Peyer's patch (tissue), 4 donors: Measurements from ENCODE around the gene ABR. TPM values are rescaled to one million over a fixed set of nuclear protein-coding genes. Genes with fewer than 3 reads are reported as not detected.
A peak's percentile ranks its signal among the peaks of the same experiment; 100 is the strongest.
"Not testable (repeated sequence)": the region's sequence is repeated elsewhere in the genome, so short reads cannot be mapped to it uniquely, and the experiment has no call there.

ENCODE experiments used
- DNase-seq, 3 donors: peaks; one replicate each; pipeline ENCODE4 v3.0.0-alpha.2; 2017 to 2019
- H3K27ac ChIP-seq, 4 donors: fragments of 200-600 bp; sonication (generic); one replicate each; pipeline ENCODE4 v1.5.1; 2016 to 2019
- H3K27me3 ChIP-seq, 2 donors: fragments of 200-600 bp; sonication (generic); one replicate each; pipeline ENCODE4 v1.5.1; 2019
- H3K36me3 ChIP-seq, 3 donors: fragments of 200-600 bp; sonication (generic); one replicate each; pipeline ENCODE4 v1.5.1; 2016 to 2019
- H3K4me1 ChIP-seq, 4 donors: fragments of 200-600 bp; sonication (generic); one replicate each; pipeline ENCODE4 v1.5.1; 2016 to 2019
- H3K4me3 ChIP-seq, 4 donors: fragments of 200-600 bp; sonication (generic); 1 replicate in 3 of 4; 2 replicates in 1 of 4; pipeline ENCODE4 v1.5.1; 2016 to 2019; ENCODE audit warnings: mild to moderate bottlenecking in 1 of 4
- H3K9me3 ChIP-seq, 4 donors: fragments of 200-600 bp; sonication (generic); one replicate each; pipeline ENCODE4 v1.5.1; 2016 to 2019; ENCODE audit warnings: mild to moderate bottlenecking in 1 of 4
- POLR2A ChIP-seq, 2 donors: fragments of 450-650 bp; IDR thresholded peaks; one replicate each; pipeline ENCODE4 v1.5.1; 2017; ENCODE audit warnings: antibody characterized with exemption in 2 of 2, mild to moderate bottlenecking in 2 of 2, moderate library complexity in 2 of 2
- total RNA-seq, 4 donors: library from RNA; depleted of rRNA; stranded (reverse); fragments of >200 nt; gene quantifications; one replicate each; pipeline ENCODE4 v1.1.0, GENCODE V29; 2016
- TF ChIP-seq, protein P1 (sequence below), 6 experiments: fragments of 450-650 bp in 4 of 6; fragments of 200-600 bp in 2 of 6; sonication (generic) in 1 of 6; IDR thresholded peaks; one replicate each; pipeline ENCODE4 v1.5.1; 2017 to 2019; ENCODE audit warnings: antibody characterized with exemption in 6 of 6, mild to moderate bottlenecking in 3 of 6, moderate library complexity in 1 of 6

Gene ABR
- total RNA-seq, 4 donors from 2014 or later: 220 to 753 (median 440) TPM

DNA sequence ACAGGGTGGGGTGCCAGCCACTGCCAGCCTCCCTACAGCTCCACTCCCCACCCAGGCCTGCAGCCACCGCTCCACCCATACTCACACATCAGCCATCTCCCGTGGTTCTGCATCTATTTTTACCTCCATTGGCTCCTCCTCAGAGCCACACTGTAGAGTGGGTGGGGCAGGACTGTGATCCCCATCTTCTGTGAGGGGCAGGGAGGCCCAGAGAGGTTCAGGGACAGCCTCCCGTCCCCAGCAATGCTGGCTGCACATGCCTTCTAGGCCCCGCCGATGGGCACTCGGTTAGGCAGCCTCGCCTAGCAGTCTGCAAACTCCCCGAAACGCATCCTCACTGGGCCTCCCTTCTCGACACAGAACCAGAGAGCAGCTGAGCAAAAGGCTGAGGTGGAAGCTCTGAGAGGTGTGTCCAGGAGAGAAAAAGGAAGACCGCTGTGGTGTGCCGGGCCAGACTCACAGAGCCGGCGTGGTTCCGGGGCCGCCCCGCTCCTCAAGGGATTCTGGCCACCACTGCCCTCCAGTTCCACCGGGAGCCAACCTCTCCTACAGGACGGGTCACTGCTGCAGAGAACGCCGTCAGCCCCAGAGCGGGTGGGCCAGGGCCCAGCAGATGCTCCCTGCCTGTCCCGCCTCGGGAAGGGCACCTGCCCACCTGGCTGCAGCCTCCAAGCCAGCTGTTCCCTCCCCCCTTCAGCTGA is 71.9 kb downstream of the ABR start:
- TF ChIP-seq POLR2A (IDR thresholded peaks at IDR 0.05): peak in 1 of 2 donors; percentile 47
- TF ChIP-seq, protein P1, sequence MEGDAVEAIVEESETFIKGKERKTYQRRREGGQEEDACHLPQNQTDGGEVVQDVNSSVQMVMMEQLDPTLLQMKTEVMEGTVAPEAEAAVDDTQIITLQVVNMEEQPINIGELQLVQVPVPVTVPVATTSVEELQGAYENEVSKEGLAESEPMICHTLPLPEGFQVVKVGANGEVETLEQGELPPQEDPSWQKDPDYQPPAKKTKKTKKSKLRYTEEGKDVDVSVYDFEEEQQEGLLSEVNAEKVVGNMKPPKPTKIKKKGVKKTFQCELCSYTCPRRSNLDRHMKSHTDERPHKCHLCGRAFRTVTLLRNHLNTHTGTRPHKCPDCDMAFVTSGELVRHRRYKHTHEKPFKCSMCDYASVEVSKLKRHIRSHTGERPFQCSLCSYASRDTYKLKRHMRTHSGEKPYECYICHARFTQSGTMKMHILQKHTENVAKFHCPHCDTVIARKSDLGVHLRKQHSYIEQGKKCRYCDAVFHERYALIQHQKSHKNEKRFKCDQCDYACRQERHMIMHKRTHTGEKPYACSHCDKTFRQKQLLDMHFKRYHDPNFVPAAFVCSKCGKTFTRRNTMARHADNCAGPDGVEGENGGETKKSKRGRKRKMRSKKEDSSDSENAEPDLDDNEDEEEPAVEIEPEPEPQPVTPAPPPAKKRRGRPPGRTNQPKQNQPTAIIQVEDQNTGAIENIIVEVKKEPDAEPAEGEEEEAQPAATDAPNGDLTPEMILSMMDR (IDR thresholded peaks at IDR 0.05): no peak
- peaks cover 9 to 65% (median 13%) of the 10 kb centered on the region in 4 donors for H3K4me1 ChIP-seq

DNA sequence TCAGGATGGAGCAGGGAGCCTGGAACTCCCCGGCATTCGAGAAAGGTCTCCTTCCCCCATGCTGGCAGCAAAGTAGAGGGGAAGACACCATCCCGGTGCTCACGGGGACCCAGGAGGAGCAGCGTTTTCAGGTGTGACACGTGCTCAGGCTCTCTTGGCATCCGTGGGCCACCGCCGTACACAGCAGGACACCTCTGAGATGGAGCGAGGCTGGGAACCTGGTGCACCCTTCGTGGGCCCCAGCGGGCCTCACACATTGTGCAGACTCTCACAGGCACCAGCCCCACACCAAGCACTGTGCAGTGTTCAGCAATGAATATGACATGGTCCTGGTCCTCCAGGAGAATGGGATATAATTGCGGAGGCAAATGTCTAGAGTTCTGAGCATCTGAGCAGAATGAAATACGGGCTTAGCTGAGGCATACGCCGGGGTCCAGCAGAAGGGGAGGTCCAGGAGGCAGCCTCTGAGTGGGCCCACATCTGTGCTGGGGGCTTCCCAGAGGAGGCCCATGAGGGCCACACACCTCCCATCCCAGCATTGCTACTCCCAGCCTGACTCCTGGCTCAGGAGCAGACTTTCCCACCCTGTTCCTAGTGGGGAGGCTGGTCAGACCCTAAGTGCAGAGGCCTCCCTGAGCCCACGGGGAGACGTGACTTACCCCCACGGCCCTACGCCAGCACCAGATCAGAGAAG is 72.6 kb downstream of the ABR start:
- TF ChIP-seq POLR2A (IDR thresholded peaks at IDR 0.05): no peak
- TF ChIP-seq, protein P1 (IDR thresholded peaks at IDR 0.05): no peak
- Histone ChIP-seq H3K4me3 (peak overlapping the region in 2 of 4 donors; percentile 80 to 94), H3K4me1 (peaks cover 9 to 62% (median 13%) of the 10 kb centered on the region in 4 donors), H3K27ac (peak overlapping the region; percentile 38 to 97 (median 91)), H3K9me3 (no peaks in the 10 kb centered on the region), H3K36me3 (peaks cover 0 to 11% (median 0%) of the 10 kb centered on the region in 3 donors), H3K27me3 (no peaks in the 10 kb centered on the region)
- DNase-seq: no peak

More for the DNA sequence above, 71.9 kb downstream of the ABR start:
- Histone ChIP-seq H3K27me3 (no peaks in the 10 kb centered on the region), H3K27ac (peak overlapping the region; percentile 82 to 97 (median 91)), H3K36me3 (peaks cover 0 to 11% (median 0%) of the 10 kb centered on the region in 3 donors), H3K4me3 (peak overlapping the region; percentile 71 to 94 (median 83)), H3K9me3 (no peaks in the 10 kb centered on the region)
- DNase-seq: peak in 2 of 3 donors; percentile 61 to 71

DNA sequence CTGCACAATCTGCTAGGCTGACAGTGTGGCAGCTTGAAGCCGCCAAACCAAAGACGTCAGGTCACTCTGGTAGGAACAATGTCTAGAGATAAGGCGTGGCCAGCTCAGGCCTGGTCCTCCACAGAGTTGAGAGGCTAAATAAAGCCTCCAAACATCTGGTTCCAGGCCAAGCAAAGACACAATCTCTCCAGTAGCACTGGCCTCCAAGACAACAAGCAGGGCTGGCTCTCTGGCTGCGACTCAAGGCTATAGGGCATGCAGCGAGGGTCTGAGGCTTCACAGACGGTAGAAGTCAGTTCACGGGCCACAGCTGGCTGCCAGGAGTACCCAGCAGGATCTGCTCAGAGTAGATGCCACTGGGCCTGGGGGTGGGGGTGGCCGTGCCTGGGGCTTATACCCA is 75.6 kb downstream of the ABR start:
- Histone ChIP-seq H3K4me1 (peaks cover 0 to 37% (median 1%) of the 10 kb centered on the region in 4 donors), H3K27me3 (no peaks in the 10 kb centered on the region), H3K9me3 (no peaks in the 10 kb centered on the region), H3K27ac (no peak overlapping the region), H3K4me3 (no peak overlapping the region), H3K36me3 (peaks cover 0 to 28% (median 0%) of the 10 kb centered on the region in 3 donors)
- DNase-seq: no peak
- TF ChIP-seq, protein P1 (IDR thresholded peaks at IDR 0.05): no peak
- TF ChIP-seq POLR2A (IDR thresholded peaks at IDR 0.05): no peak

DNA sequence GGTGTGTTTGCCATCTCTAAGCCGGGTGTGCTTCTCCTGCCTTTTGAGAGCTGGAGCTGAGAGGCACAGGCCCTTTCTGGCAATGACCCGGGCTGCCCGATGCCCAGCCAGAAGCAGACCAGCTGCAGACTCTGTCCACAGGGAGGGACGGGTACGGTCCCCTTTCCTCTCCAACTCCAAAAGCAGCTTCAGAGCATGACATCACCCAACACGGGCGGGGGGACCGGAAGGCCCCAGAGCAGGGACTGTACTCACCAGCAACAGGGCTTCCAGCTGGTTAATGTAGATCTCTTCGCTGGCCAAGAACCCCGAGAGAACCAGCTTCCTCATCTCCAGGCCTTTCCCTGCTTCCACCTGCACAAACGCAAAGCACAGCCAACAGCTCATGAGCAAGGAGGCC is 79.4 kb downstream of the ABR start:
- Histone ChIP-seq H3K27ac (no peak overlapping the region), H3K4me1 (peaks cover 0 to 20% (median 0%) of the 10 kb centered on the region in 4 donors), H3K27me3 (no peaks in the 10 kb centered on the region), H3K36me3 (peaks cover 0 to 36% (median 0%) of the 10 kb centered on the region in 3 donors), H3K9me3 (no peaks in the 10 kb centered on the region), H3K4me3 (no peak overlapping the region)
- DNase-seq: no peak
- no peak for TF ChIP-seq POLR2A (IDR thresholded peaks at IDR 0.05)
- TF ChIP-seq, protein P1 (IDR thresholded peaks at IDR 0.05): no peak

DNA sequence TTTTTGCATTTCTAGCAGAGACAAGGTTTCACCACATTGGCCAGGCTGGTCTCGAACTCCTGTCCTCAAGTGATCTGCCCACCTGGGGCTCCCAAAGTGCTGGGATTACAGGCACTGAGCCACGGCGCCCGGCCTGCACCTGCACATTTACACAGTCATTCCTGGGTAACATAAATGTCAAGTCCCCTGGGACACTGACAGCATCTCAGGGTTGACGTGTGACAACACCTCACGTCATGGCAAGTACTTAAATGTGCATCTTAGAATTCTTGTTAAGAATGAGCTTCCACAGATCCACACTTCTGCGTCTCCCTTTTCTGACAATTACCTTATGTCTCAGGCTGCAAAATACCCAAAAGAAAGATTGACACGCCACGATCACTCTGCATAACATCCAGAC is 80.5 kb downstream of the ABR start:
- peaks cover 0 to 14% (median 0%) of the 10 kb centered on the region in 4 donors for H3K4me1 ChIP-seq
- no peaks in the 10 kb centered on the region for H3K9me3 ChIP-seq
- H3K36me3 ChIP-seq: peaks cover 0 to 45% (median 3%) of the 10 kb centered on the region in 3 donors
- peak overlapping the region in 1 of 4 donors; percentile 16 for H3K27ac ChIP-seq
- no peak for DNase-seq
- TF ChIP-seq POLR2A (IDR thresholded peaks at IDR 0.05): no peak
- TF ChIP-seq, protein P1 (IDR thresholded peaks at IDR 0.05): no peak
- no peaks in the 10 kb centered on the region for H3K27me3 ChIP-seq
- H3K4me3 ChIP-seq: no peak overlapping the region

DNA sequence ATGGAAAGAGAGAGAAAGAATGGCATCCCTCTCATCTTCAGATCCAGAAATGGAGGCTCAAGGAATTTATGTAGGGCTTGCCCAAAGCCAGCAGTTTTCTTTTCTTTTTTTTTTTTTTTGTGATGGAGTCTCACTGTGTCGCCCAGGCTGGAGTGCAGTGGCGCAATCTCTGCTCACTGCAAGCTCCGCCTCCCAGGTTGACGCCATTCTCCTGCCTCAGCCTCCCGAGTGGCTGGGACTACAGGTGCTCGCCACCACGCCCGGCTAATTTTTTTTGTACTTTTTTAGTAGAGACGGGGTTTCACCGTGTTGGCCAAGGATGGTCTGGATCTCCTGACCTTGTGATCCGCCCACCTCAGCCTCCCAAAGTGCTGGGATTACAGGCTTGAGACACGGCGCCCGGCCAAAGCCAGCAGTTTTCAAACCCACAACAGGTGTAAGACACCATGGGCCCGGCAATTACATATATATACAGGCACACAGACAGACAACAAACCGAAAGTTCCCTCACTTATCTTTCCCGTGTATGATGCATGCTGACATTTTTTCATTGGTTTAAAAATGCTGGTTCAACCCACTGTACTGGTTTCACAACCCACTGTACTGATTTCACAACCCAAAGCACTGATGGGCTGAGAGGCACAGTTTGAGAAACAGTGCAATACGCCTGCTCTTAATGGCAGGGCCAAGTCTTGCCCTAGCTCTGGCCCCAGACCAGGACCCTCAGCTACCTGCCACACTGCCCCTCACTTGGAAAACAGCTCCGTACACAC is 81.6 kb downstream of the ABR start:
- not testable (repeated sequence) for H3K27me3 ChIP-seq, DNase-seq, H3K9me3 ChIP-seq, H3K4me3 ChIP-seq
- Histone ChIP-seq H3K36me3 (peaks cover 0 to 45% (median 3%) of the 10 kb centered on the region in 3 donors), H3K27ac (peak overlapping the region in 1 of 4 donors; percentile 26), H3K4me1 (peaks cover 0 to 13% (median 0%) of the 10 kb centered on the region in 4 donors)
